Activated naive CD8-positive, alpha-beta T cell treated with anti-CD3 and anti-CD28 coated beads, Interleukin-2, amount 50 U/mL, for 16 hours (primary cell): ENCODE data around the gene FAF1.

Experiments used
- DNase-seq: peaks from one replicate; pipeline ENCODE4 v3.0.0-alpha.2; 2020; ENCODE audit warnings: low read depth, low spot score

FAF1 gene

GRCh38 chr1:50492142-50492541, 467.9 kb downstream of the FAF1 start:
- no peak for DNase-seq

- DNase-seq: no peak
These were observed 468.9 kb downstream of the FAF1 start for GRCh38 chr1:50491142-50491541.

- no peak for DNase-seq
These were observed 469.4 kb downstream of the FAF1 start for GRCh38 chr1:50490640-50491039.

GRCh38 chr1:50488876-50489275, 471.2 kb downstream of the FAF1 start:
- no peak for DNase-seq

- DNase-seq: no peak
These were observed 471.7 kb downstream of the FAF1 start for GRCh38 chr1:50488356-50488755.

DNA sequence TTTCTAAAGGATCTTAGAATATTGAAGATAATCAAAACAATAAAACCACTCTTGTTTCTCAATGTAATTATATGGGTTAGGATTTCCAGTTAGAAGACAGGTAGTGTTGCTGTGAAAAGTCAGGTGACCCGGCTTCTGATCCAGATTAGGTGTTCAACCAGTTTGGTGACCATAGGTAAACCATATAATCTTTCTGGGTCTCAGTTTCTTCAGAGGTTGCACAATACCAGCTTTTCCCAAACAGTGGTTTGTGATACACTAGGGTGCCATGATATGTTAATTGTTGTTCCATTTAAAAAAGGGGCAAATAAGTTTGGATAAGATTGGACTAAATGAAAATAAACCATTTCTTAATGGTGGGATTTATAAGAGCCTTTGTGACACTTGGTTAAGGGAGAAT, 472.3 kb downstream of the FAF1 start:
- no peak for DNase-seq

DNA sequence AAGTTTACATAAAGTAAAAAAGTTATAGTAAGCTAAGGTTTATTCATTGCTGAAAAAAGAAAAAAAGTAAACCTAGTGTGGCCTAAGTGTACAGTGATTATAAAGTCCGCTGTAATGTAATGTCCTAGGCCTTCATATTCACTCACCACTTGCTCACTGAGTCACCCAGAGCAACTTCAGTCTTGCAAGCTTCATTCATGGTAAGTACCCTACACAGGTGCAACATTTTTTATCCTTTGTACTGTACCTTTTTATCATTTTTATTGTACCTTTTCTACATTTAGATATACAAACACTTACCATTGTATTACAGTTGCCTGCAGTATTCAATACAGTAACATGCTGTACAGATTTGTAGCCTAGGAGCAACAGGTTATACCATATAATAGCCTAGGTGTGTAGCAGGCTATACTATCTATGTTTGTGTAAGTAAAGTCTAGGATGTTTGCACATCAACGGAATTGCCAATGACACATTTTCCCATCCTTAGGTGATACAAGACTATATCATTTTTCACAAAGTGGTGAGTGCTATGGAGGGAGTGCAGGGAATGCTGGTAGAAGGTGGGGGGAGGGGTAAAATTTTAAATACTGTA, 478.8 kb downstream of the FAF1 start:
- no peak for DNase-seq

- no peak for DNase-seq
These were observed 483.3 kb downstream of the FAF1 start for GRCh38 chr1:50476800-50477199.

GRCh38 chr1:50474859-50475809, 484.9 kb downstream of the FAF1 start:
- no peak for DNase-seq

DNA sequence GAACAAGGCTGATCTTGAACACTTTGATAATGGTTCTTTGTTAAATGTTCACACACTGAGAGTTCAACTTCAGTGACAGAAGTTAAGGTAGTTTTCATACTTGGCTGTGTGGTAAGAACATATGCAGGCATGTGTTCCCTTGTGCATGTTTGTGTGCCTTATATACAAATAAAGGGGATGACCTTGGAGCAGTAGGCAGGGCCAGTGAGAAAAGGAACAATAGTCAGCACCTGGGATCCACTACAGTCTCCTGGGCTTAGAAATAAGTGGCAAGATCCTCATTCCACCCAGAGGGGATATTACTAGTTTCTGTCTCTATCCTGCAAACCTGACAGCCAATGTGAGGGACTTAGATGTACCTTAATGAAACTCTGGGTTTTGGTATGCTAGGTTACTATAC, 486.6 kb downstream of the FAF1 start:
- no peak for DNase-seq

- no peak for DNase-seq
These were observed 488.1 kb downstream of the FAF1 start for GRCh38 chr1:50471967-50472366.

DNA sequence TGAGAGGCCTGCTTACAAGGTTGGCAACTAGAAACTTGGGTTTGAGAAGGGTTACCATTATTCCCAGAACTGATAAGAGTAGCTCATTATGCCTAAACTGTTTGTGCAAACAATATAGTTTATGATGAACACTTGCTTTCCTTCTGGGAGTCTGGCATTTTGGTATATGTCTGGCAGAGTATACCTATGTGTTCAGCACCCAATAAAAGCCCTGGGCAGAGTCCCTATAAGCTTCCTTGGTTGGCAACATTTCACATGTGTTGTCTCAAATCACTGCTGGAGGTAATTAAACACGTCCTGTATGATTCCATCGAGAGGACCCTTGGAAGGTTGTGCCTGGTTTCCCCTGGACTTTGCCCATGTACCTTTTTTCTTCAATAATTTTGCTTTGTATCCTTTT, 497.1 kb downstream of the FAF1 start:
- no peak for DNase-seq

- DNase-seq: no peak
These were observed 501.6 kb downstream of the FAF1 start for GRCh38 chr1:50458507-50458906.

DNA sequence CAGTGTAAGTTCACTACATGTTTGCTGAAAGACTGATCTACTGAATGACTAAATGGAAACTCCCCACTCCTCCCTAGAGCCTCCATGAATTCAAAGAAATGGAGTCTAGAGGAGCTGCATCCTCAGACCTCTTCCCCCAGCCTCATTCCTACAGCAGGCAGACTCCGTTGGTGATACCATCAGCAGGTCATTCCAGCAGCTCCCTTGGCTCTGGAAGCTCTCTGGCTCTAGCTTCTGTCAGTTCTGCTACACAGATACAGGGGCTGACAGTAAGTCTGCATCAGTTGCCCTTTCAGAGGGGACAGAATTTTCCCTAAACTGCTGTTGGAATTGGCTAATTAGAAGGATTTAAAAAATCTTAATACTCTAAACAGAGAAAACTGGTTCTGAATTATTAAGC, 505.2 kb downstream of the FAF1 start:
- DNase-seq: no peak

GRCh38 chr1:50453266-50453665, 506.8 kb downstream of the FAF1 start:
- no peak for DNase-seq

DNA sequence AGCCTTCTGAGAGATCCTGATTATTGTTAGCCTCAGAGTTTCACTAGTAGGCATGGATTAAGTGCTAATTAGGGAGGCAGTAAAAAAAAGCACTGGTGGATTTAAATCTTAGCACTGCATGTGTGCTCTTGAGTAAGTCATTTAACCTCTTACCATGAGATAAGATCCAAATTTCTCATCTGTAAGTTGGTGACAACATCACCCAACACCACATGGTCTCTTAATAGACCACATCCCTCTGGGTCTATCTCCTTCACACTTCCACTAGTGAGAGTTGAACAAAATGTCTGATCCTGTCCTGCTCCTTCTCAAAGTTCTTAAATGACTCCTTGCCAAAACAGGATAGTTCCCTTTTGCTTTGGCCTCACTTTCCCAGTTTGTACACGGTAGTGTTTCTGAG, 507.4 kb downstream of the FAF1 start:
- no peak for DNase-seq

GRCh38 chr1:50450861-50451653, 509.0 kb downstream of the FAF1 start:
- DNase-seq: no peak

- DNase-seq: no peak
These were observed 512.1 kb downstream of the FAF1 start for GRCh38 chr1:50447961-50448360.

- DNase-seq: no peak
These were observed 518.9 kb downstream of the FAF1 start for GRCh38 chr1:50441183-50441582.

- DNase-seq: no peak
These were observed 521.1 kb downstream of the FAF1 start for GRCh38 chr1:50438945-50439344.

DNA sequence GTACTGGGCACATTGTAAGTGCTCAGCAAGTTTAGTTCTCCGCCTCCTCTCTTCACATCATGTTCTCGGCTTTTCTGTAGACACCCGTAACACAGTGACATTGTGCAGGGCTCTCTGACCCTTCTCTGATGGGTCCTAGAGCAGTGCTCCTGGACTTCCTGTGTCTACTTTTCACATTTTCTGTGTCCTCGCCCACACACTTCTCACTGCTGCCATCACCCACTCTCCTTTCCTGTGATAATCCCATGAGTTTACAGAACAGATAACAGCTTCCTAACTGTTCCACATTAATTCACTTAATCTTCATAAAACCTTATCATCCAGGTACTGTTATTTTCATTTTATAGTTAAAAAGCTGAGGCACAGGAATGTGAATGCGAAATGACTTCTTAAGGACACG, 523.6 kb downstream of the FAF1 start:
- DNase-seq: no peak

DNA sequence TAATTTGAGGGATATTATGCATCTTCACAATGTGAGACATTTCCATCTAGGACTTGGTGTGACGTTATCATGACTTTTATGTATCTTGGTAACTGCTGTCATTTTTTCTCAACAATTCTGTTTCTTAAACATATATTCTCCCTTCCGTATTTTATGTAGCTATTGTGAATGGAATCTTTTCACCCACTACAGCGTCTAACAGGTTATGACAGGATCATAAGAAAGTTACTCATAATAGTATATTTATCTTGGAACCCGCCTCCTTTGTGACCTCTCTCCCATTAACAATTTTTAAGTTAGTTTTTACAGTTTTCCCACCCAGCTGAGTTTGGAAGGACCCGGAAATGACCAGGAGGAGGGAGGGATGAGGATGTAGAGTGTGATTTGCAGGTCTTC, 530.1 kb downstream of the FAF1 start:
- no peak for DNase-seq
